T-helper 9 cell (primary cell): ENCODE measurements around the gene HMMR.
"Not testable (repeated sequence)": the region's sequence is repeated elsewhere in the genome, so short reads cannot be mapped to it uniquely, and the experiment has no call there.

Experiments
- DNase-seq: peaks from one replicate; pipeline ENCODE4 v3.0.0-alpha.2; 2020

HMMR gene

DNA sequence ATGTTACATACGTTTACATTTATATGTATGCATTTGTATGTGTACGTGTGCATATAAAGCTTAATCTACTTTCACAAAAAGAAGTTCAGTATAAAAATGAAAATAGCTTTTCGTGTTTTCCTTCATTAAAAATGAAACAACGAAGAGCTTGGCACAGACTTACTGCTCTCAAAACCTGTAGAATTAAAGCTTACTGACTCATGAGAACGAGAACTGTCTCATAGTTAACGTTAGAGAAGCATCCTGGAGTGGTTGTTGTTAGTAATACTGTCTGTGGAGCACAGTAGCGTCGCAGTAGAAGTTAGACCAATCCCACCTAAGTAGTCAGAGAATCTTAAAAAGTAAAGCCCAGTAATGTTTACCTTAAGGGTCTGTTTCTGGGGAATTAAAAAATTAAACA is 46.3 kb downstream of the HMMR start:
- no peak for DNase-seq

DNA sequence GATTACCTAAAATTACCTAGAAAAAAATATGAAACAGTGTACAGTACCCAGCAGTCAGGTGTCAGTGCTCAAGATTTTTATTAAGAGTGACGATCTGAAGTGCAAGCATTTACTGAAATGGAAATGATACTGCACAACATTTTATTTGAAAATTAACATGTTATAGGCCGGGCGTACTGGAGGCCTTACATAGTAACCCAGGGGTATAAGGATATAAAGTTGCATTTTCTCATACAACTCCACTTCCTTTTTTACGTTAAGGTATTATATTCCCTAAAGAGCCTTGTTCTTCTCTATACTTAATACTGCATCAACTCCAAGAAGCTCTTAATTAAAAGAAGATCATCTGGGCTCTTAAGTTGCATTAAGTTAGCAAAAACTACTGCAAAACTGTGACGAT is 48.3 kb downstream of the HMMR start:
- no peak for DNase-seq

DNA sequence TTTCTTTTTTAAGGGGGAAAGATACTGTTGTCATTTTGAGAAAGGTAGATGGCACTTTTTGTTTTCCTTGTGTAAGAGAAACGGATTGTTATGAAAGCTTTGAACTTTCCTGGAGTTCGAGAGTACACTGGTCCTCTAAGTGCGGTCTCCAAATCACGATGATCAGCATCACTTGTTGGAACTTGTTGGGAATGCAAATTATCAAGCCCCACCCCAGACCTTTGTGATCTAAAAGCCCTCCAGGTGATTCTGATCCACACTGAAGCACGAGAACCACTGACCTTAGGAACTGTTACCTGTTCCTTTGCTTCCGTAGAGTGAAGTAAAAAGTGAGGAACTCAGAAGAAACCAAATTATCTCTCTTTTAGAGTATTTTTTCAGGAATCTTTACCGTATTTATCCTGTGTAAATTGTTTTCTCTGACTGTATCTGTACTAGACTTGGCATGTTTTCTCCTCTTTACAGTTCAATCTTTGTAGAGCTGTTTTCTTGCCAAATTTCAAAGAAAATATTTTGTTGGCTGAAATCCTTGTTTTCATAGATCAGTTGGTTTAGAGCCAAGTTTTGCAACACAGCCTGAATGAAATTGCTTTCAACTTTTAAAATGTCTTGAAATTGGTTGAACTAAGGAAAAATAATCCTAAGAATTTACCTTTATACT is 49.0 kb downstream of the HMMR start:
- DNase-seq: no peak

DNA sequence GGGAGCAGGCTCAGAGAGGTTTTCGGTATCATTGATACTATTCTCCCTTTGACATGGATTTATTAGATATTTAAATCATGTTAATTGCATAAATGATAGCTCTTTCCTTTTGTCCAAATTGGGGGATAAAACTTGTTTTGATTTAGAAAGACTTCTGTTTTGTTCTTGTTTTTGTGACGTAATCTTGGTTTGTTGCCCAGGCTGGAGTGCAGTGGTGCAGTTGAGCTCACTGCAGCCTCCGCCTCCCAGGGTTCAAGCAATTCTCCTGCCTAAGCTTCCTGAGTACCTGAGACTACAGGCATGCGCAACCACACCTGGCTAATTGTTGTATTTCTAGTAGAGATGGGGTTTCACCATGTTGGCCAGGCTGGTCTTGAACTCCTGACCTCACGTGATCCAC is 52.1 kb downstream of the HMMR start:
- DNase-seq: no peak

DNA sequence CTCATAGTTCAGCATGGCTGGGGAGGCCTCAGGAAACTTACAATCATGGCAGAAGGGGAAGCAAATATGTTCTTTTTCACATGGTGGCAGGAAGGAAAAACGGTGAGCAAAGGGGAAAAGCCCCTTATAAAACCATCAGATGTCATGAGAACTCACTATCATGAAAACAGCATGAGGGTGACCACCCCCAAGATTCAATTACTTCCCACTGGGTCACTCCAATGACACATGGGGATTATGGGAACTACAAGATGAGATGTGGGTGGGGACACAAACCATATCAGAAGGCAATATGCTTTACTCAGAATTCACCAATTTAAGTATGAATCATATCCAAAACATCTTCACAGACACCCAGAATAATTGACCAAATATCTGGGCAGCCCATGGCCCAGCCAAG is 64.7 kb downstream of the HMMR start:
- no peak for DNase-seq

DNA sequence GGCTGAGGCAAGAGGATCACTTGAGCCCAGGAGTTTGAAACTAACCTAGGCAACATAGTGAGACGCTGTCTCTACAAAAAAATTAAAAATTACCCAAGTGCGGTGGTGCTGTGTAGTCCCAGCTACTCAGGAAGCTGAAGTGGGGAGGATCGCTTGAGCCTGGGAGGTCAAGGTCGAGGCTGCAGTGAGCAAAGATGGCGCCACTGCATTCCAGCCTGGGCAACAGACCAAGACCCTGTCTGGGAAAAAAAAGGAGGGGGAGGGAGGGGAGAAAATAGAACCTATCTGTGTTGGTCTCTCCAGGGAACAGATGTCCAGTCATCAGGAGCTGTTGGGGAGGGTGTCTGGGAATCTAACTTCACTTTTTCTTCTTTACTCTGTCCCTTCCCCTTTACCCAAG is 69.3 kb downstream of the HMMR start:
- DNase-seq: no peak

DNA sequence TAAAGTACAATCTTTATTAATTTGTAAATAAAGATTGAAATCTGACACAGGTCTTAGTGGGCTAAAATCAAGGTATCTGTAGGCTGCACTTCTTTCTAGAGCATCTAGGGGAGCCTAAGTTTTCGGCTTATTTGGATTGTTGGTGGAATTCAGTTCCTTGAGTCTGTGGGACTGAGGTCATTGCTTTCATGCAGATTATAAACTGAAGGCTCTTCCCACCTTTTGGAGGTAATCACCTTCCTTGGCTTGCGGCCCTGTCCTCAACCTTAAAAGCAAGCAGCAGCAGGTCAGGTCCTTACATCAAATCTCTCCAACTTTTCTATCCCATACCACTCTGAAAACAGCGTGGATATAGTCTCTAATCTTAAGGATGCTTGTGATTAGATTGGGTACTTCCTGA is 70.8 kb downstream of the HMMR start:
- DNase-seq: no peak

DNA sequence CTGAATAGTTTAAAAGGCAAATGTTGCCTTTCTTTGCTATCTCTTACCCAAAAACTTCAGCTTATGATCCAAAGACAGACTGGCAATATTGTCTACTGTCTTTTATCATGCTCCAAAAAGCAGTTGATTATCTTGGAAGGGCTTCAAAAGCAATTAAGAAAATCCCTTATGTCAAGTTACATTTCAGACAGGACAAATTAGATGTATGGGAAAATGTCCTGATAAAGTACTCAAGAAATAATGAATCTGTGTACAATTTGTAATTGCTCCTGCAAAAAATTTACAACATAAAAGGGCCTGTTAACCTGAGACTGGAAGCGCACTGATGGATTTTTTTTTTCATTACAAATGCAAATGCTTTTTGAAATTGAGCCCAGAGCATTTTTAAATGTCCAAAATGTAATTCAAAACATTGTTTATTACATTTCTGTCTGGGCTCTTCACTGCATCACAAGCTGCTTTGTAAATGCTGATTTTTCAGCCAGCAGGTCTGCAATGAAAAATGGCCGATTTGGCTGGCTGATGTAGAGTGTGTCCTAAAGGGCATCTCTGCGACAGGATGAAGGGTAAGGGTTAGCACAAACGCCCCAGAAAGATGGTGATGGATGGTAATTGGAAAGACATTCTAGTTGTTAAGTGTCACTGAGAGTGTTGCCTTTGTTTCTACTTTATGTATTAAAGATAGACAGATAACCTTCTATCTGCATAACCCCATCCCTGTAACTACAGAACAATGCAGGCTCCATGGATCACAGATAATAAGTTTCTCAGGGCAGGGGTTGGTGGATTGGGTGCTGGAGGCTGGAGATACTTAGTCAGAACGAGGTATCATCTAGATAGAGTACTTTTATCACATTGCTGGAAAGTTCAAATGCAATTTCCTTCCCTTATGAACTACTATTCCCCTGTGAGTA is 72.0 kb downstream of the HMMR start:
- DNase-seq: no peak

DNA sequence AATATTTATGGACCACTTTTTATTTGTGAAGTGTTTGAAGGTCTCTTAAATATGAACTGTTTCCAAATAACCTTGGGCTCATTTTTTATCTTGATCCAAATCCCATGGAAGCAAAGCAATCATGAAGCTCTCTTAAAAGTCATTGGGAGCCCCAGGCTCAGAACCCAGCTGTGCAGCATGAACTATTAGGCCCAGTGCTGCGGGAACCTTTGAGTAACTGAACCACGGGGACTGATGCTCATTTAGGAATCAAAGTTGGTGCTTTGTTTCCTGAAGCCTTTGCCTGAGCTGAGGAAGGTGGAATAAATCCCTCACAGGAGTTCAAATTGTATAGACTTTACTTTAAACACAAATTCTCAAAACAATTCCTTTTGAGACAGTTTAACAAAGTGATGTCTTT is 72.8 kb downstream of the HMMR start:
- DNase-seq: no peak

DNA sequence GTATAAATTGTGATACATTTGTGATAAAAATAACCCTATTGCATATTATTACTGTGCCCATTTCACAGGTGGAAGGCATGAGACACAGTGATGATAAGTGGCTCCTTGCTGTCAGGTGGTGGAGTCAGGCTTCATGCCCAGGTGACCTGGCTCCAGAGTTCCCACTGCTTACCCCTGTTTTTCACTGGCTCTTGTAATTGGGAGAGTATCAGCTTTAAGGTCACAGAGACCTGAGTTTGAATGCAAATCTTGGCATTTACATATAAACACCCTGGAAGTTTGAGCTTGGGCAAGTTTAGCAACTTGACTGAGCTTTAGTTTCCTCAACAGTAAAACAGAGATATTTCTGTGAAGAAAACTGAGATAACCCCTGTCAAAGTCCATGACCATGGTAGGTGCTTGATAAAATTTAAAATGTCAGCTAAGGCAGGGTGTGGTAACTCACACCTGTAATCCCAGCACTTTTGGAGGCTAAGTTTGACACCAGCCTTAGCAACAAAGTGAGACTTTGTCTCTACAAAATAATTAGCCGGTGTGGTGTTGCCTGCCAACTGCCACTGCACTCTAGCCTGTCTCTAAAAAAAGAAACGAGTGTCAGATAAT is 74.2 kb downstream of the HMMR start:
- no peak for DNase-seq

DNA sequence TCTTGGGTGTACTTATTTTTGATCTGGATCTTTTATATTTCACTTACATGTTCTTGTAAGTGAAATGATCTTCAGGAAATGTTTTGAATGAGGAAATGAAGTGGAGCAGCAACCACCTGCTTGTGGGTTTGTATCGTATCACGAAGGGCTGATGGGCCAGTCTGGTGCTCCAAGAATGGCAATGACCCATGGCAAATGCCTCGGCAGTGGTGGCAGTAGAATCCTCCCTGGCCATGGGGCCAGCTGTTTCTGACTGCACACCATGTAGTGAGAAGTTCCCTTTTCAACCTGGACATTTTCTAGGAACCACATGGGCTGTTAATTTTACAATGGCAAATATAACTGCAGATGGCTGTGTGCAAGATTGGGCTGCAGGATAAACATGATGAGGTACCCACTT is 74.9 kb downstream of the HMMR start:
- no peak for DNase-seq

DNA sequence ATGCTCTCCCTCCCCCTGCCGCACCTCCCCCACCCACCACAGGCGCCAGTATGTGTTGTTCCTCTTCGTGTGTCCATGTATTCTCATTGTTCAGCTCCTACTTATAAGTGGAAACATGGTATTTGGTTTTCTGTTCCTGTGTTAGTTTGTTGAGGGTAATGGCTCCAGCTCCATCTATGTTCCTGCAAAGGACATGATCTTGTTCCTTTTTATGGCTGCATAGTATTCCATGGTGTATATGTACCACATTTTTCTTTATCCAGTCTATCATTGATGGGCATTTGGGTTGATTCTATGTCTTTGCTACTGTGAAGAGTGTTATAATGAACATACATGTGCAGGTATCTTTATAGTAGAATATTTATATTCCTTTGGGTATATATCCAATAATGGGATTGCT is 76.0 kb downstream of the HMMR start:
- DNase-seq: not testable (repeated sequence)

DNA sequence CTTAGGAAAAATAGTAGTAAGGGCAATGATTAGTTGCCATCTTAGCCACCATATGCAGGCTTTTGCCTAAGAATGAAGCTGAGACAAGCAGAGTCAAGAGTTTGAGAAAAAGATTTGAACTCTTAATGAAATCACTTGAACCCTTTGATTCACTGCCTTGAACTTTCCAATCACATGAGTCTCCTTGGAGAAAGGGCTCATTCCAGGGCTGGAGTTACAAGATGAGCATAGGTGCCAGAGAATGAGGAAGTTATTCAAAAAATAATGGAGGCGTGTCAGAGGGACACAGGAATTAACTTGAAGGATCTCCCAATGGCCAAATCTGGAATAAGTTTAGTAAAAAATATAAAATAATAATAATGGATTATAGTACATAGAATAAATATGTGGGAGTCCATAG is 80.3 kb downstream of the HMMR start:
- no peak for DNase-seq
